ENCODE results near the gene RXRA.

The RXRA gene

DNA sequence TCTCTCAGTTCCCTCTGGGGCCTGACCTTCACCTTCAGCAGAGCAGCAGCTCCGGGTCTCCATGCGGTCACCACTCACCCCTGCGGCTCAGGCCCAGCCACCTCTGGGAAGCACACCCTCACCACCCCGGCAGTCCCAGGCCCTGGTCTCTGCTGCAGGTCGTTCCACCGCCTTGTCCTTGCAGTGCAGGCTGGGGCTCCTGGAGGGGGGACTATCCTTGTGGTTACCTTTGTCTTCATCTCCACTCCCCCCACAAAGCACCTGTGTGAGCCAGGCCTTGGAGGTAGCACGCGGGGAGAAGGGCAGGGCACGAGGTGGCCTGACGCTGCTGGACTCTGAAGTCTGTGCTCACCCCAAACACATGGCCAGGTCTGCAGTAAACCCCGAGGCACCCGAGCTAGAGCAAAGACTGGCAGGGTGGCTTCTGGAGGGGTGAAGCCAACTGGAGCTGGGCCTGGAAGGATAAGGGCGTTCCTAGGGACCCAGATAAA lies 33.2 kb upstream of the RXRA start (continued):
- TF ChIP-seq, protein P1, sequence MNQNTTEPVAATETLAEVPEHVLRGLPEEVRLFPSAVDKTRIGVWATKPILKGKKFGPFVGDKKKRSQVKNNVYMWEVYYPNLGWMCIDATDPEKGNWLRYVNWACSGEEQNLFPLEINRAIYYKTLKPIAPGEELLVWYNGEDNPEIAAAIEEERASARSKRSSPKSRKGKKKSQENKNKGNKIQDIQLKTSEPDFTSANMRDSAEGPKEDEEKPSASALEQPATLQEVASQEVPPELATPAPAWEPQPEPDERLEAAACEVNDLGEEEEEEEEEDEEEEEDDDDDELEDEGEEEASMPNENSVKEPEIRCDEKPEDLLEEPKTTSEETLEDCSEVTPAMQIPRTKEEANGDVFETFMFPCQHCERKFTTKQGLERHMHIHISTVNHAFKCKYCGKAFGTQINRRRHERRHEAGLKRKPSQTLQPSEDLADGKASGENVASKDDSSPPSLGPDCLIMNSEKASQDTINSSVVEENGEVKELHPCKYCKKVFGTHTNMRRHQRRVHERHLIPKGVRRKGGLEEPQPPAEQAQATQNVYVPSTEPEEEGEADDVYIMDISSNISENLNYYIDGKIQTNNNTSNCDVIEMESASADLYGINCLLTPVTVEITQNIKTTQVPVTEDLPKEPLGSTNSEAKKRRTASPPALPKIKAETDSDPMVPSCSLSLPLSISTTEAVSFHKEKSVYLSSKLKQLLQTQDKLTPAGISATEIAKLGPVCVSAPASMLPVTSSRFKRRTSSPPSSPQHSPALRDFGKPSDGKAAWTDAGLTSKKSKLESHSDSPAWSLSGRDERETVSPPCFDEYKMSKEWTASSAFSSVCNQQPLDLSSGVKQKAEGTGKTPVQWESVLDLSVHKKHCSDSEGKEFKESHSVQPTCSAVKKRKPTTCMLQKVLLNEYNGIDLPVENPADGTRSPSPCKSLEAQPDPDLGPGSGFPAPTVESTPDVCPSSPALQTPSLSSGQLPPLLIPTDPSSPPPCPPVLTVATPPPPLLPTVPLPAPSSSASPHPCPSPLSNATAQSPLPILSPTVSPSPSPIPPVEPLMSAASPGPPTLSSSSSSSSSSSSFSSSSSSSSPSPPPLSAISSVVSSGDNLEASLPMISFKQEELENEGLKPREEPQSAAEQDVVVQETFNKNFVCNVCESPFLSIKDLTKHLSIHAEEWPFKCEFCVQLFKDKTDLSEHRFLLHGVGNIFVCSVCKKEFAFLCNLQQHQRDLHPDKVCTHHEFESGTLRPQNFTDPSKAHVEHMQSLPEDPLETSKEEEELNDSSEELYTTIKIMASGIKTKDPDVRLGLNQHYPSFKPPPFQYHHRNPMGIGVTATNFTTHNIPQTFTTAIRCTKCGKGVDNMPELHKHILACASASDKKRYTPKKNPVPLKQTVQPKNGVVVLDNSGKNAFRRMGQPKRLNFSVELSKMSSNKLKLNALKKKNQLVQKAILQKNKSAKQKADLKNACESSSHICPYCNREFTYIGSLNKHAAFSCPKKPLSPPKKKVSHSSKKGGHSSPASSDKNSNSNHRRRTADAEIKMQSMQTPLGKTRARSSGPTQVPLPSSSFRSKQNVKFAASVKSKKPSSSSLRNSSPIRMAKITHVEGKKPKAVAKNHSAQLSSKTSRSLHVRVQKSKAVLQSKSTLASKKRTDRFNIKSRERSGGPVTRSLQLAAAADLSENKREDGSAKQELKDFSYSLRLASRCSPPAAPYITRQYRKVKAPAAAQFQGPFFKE (tag by site-specific recombination; IDR thresholded peaks at IDR 0.05; ENCODE audit: borderline replicate concordance): no peak
- TF ChIP-seq ZNF266 (tag by site-specific recombination; IDR thresholded peaks at IDR 0.05; ENCODE audit: low read depth) (no peak), ZNF426 (tag by site-specific recombination; IDR thresholded peaks at IDR 0.05) (no peak), YY2 (tag by site-specific recombination; IDR thresholded peaks at IDR 0.05) (no peak)
- TF ChIP-seq, protein P2, sequence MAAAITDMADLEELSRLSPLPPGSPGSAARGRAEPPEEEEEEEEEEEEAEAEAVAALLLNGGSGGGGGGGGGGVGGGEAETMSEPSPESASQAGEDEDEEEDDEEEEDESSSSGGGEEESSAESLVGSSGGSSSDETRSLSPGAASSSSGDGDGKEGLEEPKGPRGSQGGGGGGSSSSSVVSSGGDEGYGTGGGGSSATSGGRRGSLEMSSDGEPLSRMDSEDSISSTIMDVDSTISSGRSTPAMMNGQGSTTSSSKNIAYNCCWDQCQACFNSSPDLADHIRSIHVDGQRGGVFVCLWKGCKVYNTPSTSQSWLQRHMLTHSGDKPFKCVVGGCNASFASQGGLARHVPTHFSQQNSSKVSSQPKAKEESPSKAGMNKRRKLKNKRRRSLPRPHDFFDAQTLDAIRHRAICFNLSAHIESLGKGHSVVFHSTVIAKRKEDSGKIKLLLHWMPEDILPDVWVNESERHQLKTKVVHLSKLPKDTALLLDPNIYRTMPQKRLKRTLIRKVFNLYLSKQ (tag by site-specific recombination; IDR thresholded peaks at IDR 0.05; ENCODE audit: borderline replicate concordance): no peak

DNA sequence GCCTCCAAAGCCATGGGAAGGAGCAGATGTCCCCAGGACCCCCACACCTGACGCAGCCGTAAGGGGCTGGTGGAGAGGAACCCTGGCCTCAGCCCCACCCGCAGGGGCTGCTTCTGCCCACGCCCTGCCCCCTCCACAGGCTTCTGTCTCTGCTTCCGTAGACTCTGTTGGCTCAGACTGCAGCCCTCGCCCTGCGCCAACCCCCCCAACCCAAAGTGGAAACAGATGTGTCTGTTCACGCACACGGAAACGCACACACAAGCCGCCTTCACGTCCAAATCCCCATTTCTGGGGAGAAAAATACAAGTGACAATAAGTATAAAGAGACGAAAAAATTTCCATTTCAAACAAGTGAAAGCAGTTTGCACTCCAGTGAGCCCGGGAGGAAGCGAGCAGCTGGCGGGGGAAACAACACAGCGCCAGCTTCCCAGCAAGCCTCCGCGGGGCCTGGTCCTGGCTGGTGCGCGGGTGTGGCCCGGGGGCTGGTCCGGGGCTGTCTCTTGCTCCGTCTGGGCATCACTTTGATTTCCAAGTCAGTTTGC lies 32.6 kb upstream of the RXRA start:
- Histone ChIP-seq H3K27ac (ENCODE audit: extremely low read depth, low read depth, low read length) (no peak overlapping the region), H3K4me3 (ENCODE audit: low read depth, low read length) (no peak overlapping the region), H3K4me1 (ENCODE audit: control insufficient read depth, insufficient read depth, low read length) (no peaks in the 10 kb centered on the region), H3K9me3 (ENCODE audit: control insufficient read depth, insufficient read depth, low read depth, low read length) (no peaks in the 10 kb centered on the region), H3K36me3 (ENCODE audit: control insufficient read depth in 2 of 2, insufficient read depth in 1 of 2, low read length in 2 of 2) (no peaks in the 10 kb centered on the region)
- CTCF ChIA-PET: no interaction called here
- no peak for TF ChIP-seq BCL11B (tag by site-specific recombination; IDR thresholded peaks at IDR 0.05; ENCODE audit: low read depth)
- no peak for TF ChIP-seq ZNF391 (tag by site-specific recombination; IDR thresholded peaks at IDR 0.05; ENCODE audit: borderline replicate concordance, low read depth)
- TF ChIP-seq ZNF560 (tag by site-specific recombination; IDR thresholded peaks at IDR 0.05; ENCODE audit: borderline replicate concordance): no peak
- TF ChIP-seq ZNF521 (tag by site-specific recombination; IDR thresholded peaks at IDR 0.05): no peak
- no peak for TF ChIP-seq ZNF660 (tag by site-specific recombination; IDR thresholded peaks at IDR 0.05)
- no peak for TF ChIP-seq ZNF600 (tag by site-specific recombination; IDR thresholded peaks at IDR 0.05)
- TF ChIP-seq ZNF292 (tag by site-specific recombination; IDR thresholded peaks at IDR 0.05; ENCODE audit: borderline replicate concordance, low read depth): no peak
- TF ChIP-seq ZNF174 (tag by site-specific recombination; IDR thresholded peaks at IDR 0.05): no peak
- TF ChIP-seq ZNF549 (tag by site-specific recombination; IDR thresholded peaks at IDR 0.05): no peak
- TF ChIP-seq ZSCAN4 (tag by site-specific recombination; IDR thresholded peaks at IDR 0.05): no peak
- TF ChIP-seq ZNF555 (tag by site-specific recombination; conservative IDR thresholded peaks at IDR 0.05): no peak
- POLR2A ChIA-PET: no interaction called here

Measured in HEK293 (cell line).